Measurements from ENCODE around the gene PIH1D2.

The PIH1D2 gene

DNA sequence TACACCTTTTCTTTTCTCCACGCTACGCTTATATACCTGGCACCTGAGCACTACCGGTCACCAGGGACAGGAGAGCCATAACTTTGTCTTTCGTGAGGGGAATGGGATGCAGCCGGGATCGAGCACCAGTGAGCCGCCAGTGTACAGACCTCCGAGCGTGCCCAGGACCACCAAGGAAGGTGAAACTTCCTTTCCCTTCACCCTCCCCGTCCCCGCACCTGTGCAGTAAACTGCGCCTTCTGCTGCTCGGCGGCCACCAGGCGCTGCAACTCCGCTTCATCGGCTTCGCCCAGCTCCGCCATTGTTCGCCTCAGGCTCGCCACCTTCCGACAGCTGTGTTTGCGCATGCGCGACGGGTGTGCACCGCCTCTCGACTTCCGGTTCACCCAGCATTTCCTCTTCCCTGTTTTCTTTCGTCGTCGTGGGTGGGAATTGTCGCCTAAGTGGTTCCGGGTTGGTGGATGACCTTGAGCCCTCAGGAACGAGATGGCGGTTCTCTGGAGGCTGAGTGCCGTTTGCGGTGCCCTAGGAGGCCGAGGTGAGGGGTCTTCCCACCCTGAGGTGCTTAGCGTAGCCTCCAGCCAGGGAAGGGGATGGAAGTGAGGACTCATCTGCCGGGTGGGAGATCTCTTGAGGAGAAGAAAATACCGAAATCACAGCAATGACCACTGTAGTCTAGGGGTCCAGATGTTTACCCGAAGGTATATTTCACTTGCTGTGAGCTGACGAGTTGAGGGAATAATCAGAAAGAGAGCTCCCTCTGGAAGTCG lies 12.8 kb upstream of the PIH1D2 start, which contains the start of the genes SDHD and TIMM8B (continued):
- TF ChIP-seq ZNF600 (tag by site-specific recombination; IDR thresholded peaks at IDR 0.05) = peak; percentile 22; the same call in 1 of the 2 replicates
- TF ChIP-seq ZNF335 (tag by site-specific recombination; conservative IDR thresholded peaks at IDR 0.05) = peak; percentile 42
- TF ChIP-seq ZNF701 (tag by site-specific recombination; IDR thresholded peaks at IDR 0.05) = no peak
- no peak for TF ChIP-seq PRDM1 (tag by site-specific recombination; IDR thresholded peaks at IDR 0.05)
- TF ChIP-seq EGR2 (tag by site-specific recombination; IDR thresholded peaks at IDR 0.05; ENCODE audit: low read depth) = peak; percentile 65
- TF ChIP-seq ZNF529 (tag by site-specific recombination; IDR thresholded peaks at IDR 0.05; ENCODE audit: insufficient replicate concordance) = no peak
- no peak for TF ChIP-seq GLI4 (tag by site-specific recombination; IDR thresholded peaks at IDR 0.05)
- TF ChIP-seq MEIS1 (CRISPR knock-in tag; IDR thresholded peaks at IDR 0.05; ENCODE audit: borderline replicate concordance) = no peak
- TF ChIP-seq ZIC2 (tag by site-specific recombination; IDR thresholded peaks at IDR 0.05) = no peak
- no peak for TF ChIP-seq TCF7L2 (IDR thresholded peaks at IDR 0.05; ENCODE audit: borderline replicate concordance, low read depth, low read length)
- no peak for TF ChIP-seq ZNF274 (IDR thresholded peaks at IDR 0.05; ENCODE audit: low read length)
- no peak for TF ChIP-seq ZNF274 (tag by site-specific recombination; IDR thresholded peaks at IDR 0.05; ENCODE audit: borderline replicate concordance)
- no peak for TF ChIP-seq OSR2 (tag by site-specific recombination; IDR thresholded peaks at IDR 0.05)
- 0 out of 2 replicates have a peak, but pooled peaks have one; percentile 54 for TF ChIP-seq KLF17 (tag by site-specific recombination; IDR thresholded peaks at IDR 0.05)
- TF ChIP-seq ZNF138 (tag by site-specific recombination; IDR thresholded peaks at IDR 0.05; ENCODE audit: borderline replicate concordance) = no peak
- TF ChIP-seq ZBTB48 (tag by site-specific recombination; IDR thresholded peaks at IDR 0.05) = 0 out of 2 replicates have a peak, but pooled peaks have one; percentile 43
- TF ChIP-seq PBX3 (CRISPR knock-in tag; IDR thresholded peaks at IDR 0.05) = no peak
- no peak; the same call in 1 of the 2 replicates for TF ChIP-seq WT1 (tag by site-specific recombination; IDR thresholded peaks at IDR 0.05)
- TF ChIP-seq, protein P1, sequence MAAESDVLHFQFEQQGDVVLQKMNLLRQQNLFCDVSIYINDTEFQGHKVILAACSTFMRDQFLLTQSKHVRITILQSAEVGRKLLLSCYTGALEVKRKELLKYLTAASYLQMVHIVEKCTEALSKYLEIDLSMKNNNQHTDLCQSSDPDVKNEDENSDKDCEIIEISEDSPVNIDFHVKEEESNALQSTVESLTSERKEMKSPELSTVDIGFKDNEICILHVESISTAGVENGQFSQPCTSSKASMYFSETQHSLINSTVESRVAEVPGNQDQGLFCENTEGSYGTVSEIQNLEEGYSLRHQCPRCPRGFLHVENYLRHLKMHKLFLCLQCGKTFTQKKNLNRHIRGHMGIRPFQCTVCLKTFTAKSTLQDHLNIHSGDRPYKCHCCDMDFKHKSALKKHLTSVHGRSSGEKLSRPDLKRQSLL (tag by site-specific recombination; IDR thresholded peaks at IDR 0.05) = no peak
- no peak for TF ChIP-seq BCL11B (tag by site-specific recombination; IDR thresholded peaks at IDR 0.05; ENCODE audit: low read depth)
- TF ChIP-seq ZBTB11 (tag by site-specific recombination; conservative IDR thresholded peaks at IDR 0.05; ENCODE audit: low read depth) = peak; percentile 94
- TF ChIP-seq KLF1 (tag by site-specific recombination; IDR thresholded peaks at IDR 0.05) = no peak
- TF ChIP-seq ZNF654 (tag by site-specific recombination; IDR thresholded peaks at IDR 0.05; ENCODE audit: low read depth) = no peak
- no peak for TF ChIP-seq ATF2 (tag by site-specific recombination; IDR thresholded peaks at IDR 0.05; ENCODE audit: low read depth)
- TF ChIP-seq ZNF629 (tag by site-specific recombination; IDR thresholded peaks at IDR 0.05) = peak; percentile 88
- peak; percentile 55; the same call in 1 of the 2 replicates for TF ChIP-seq ZNF423 (tag by site-specific recombination; IDR thresholded peaks at IDR 0.05)
- TF ChIP-seq TRIM28 (IDR thresholded peaks at IDR 0.05; ENCODE audit: borderline replicate concordance, low read length) = peak; percentile 29; the same call in 1 of the 2 replicates
- TF ChIP-seq ZBTB17 (tag by site-specific recombination; IDR thresholded peaks at IDR 0.05) = 0 out of 2 replicates have a peak, but pooled peaks have one; percentile 38
- TF ChIP-seq, protein P2, sequence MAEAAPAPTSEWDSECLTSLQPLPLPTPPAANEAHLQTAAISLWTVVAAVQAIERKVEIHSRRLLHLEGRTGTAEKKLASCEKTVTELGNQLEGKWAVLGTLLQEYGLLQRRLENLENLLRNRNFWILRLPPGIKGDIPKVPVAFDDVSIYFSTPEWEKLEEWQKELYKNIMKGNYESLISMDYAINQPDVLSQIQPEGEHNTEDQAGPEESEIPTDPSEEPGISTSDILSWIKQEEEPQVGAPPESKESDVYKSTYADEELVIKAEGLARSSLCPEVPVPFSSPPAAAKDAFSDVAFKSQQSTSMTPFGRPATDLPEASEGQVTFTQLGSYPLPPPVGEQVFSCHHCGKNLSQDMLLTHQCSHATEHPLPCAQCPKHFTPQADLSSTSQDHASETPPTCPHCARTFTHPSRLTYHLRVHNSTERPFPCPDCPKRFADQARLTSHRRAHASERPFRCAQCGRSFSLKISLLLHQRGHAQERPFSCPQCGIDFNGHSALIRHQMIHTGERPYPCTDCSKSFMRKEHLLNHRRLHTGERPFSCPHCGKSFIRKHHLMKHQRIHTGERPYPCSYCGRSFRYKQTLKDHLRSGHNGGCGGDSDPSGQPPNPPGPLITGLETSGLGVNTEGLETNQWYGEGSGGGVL (tag by site-specific recombination; IDR thresholded peaks at IDR 0.05) = no peak
- no peak for TF ChIP-seq ZNF211 (tag by site-specific recombination; IDR thresholded peaks at IDR 0.05; ENCODE audit: low read depth)
